Vagina (tissue), 2 donors: ENCODE data around the gene MYOC. TPM values are rescaled to one million over a fixed set of nuclear protein-coding genes. Genes with fewer than 3 reads are reported as not detected.

Experiments used
- DNase-seq, 2 donors: peaks; one replicate each; pipeline ENCODE4 v3.0.0-alpha.2; 2017; ENCODE audit errors: extremely low spot score in 2 of 2
- H3K27ac ChIP-seq: fragments of 200-600 bp; sonication (generic); one replicate; pipeline ENCODE4 v1.5.1; 2019
- H3K27me3 ChIP-seq: fragments of 200-600 bp; sonication (generic); one replicate; pipeline ENCODE4 v1.5.1; 2019
- H3K36me3 ChIP-seq, 2 donors: fragments of 200-600 bp; sonication (generic); one replicate each; pipeline ENCODE4 v1.5.1; 2017 to 2019
- H3K4me1 ChIP-seq: fragments of 200-600 bp; sonication (generic); one replicate; pipeline ENCODE4 v1.5.1; 2019
- H3K4me3 ChIP-seq, 2 donors: fragments of 200-600 bp; sonication (generic); 1 replicate in 1 of 2; 2 replicates in 1 of 2; pipeline ENCODE4 v1.5.1; 2016 to 2019
- H3K9me3 ChIP-seq: fragments of 200-600 bp; sonication (generic); one replicate; pipeline ENCODE4 v1.5.1; 2019
- POLR2A ChIP-seq, 2 donors: fragments of 450-650 bp; IDR thresholded peaks; one replicate each; pipeline ENCODE4 v1.6.1; 2017; ENCODE audit warnings: antibody characterized with exemption in 2 of 2, mild to moderate bottlenecking in 2 of 2, moderate library complexity in 2 of 2
- POLR2AphosphoS5 ChIP-seq, 2 donors: sonication (generic); formaldehyde crosslinking; IDR thresholded peaks; one replicate each; pipeline ENCODE4 v1.9.0; 2017; ENCODE audit warnings: antibody characterized with exemption in 2 of 2, mild to moderate bottlenecking in 2 of 2, low read depth in 1 of 2; ENCODE audit not compliant: insufficient read depth in 1 of 2
- intact Hi-C: fragments of 100-400 bp; cut with DNase I; formaldehyde crosslinking; loops from one replicate; pipeline ENCODE4 v1.15.1; 2023
- total RNA-seq: library from RNA; depleted of rRNA; stranded (reverse); fragments of >200 nt; gene quantifications from one replicate; pipeline ENCODE4 v1.2.3, GENCODE V29; 2016
- TF ChIP-seq, protein P1 (sequence below), 3 experiments: fragments of 450-650 bp in 2 of 3; fragments of 200-600 bp in 1 of 3; sonication (generic) in 1 of 3; IDR thresholded peaks; one replicate each; pipeline ENCODE4 v1.5.1; 2017 to 2019; ENCODE audit warnings: antibody characterized with exemption in 3 of 3, mild to moderate bottlenecking in 2 of 3, moderate library complexity in 2 of 3

Gene MYOC
- total RNA-seq, 1 donor from 2014 or later = 19.4 TPM

- Histone ChIP-seq H3K4me3 (no peak overlapping the region), H3K36me3 (no peaks in the 10 kb centered on the region), H3K27me3 (no peaks in the 10 kb centered on the region), H3K4me1 (no peaks in the 10 kb centered on the region), H3K27ac (no peak overlapping the region), H3K9me3 (no peaks in the 10 kb centered on the region)
- intact Hi-C loops = no loop called here
- TF ChIP-seq POLR2AphosphoS5 (IDR thresholded peaks at IDR 0.05; ENCODE audit: insufficient read depth in 1 of 2, low read depth in 1 of 2) (no peak), POLR2A (IDR thresholded peaks at IDR 0.05) (no peak)
- TF ChIP-seq, protein P1, sequence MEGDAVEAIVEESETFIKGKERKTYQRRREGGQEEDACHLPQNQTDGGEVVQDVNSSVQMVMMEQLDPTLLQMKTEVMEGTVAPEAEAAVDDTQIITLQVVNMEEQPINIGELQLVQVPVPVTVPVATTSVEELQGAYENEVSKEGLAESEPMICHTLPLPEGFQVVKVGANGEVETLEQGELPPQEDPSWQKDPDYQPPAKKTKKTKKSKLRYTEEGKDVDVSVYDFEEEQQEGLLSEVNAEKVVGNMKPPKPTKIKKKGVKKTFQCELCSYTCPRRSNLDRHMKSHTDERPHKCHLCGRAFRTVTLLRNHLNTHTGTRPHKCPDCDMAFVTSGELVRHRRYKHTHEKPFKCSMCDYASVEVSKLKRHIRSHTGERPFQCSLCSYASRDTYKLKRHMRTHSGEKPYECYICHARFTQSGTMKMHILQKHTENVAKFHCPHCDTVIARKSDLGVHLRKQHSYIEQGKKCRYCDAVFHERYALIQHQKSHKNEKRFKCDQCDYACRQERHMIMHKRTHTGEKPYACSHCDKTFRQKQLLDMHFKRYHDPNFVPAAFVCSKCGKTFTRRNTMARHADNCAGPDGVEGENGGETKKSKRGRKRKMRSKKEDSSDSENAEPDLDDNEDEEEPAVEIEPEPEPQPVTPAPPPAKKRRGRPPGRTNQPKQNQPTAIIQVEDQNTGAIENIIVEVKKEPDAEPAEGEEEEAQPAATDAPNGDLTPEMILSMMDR (IDR thresholded peaks at IDR 0.05) = no peak
- no peak for DNase-seq
Observed at GRCh38 chr1:171628225-171628624, 24.3 kb downstream of the MYOC start.

GRCh38 chr1:171627020-171627419, 25.5 kb downstream of the MYOC start:
- Histone ChIP-seq H3K4me3 (no peak overlapping the region), H3K27ac (no peak overlapping the region), H3K4me1 (no peaks in the 10 kb centered on the region), H3K27me3 (no peaks in the 10 kb centered on the region), H3K36me3 (no peaks in the 10 kb centered on the region), H3K9me3 (no peaks in the 10 kb centered on the region)
- DNase-seq = no peak
- intact Hi-C loops = no loop called here
- TF ChIP-seq POLR2AphosphoS5 (IDR thresholded peaks at IDR 0.05; ENCODE audit: insufficient read depth in 1 of 2, low read depth in 1 of 2) = no peak
- TF ChIP-seq POLR2A (IDR thresholded peaks at IDR 0.05) = no peak
- TF ChIP-seq, protein P1 (IDR thresholded peaks at IDR 0.05) = no peak

DNA sequence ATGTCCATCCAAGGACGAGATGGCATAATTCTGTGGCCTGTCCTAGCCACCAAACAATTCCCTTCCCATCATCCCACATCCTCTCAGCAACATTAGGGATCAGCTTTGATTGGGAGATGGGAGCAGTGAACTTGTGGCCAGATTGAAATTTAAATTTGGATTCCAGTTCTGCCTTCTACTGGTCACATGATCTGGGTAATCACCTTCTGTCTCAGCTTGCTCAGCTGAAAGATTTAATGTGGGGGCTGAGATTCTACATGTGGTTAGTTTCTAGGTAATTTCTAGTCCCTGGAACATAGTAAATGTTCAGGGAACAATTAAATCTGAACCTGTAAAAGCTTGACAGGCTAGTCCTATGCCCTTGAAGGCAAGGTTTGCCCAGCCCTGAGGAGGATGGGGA, 27.3 kb downstream of the MYOC start:
- Histone ChIP-seq H3K36me3 (no peaks in the 10 kb centered on the region), H3K27ac (no peak overlapping the region), H3K27me3 (no peaks in the 10 kb centered on the region), H3K9me3 (no peaks in the 10 kb centered on the region), H3K4me3 (no peak overlapping the region), H3K4me1 (no peaks in the 10 kb centered on the region)
- intact Hi-C loops = no loop called here
- no peak for TF ChIP-seq POLR2AphosphoS5 (IDR thresholded peaks at IDR 0.05; ENCODE audit: insufficient read depth in 1 of 2, low read depth in 1 of 2)
- TF ChIP-seq, protein P1 (IDR thresholded peaks at IDR 0.05) = no peak
- TF ChIP-seq POLR2A (IDR thresholded peaks at IDR 0.05) = no peak
- no peak for DNase-seq

- Histone ChIP-seq H3K4me1 (no peaks in the 10 kb centered on the region), H3K4me3 (no peak overlapping the region), H3K9me3 (no peaks in the 10 kb centered on the region), H3K27ac (no peak overlapping the region), H3K27me3 (no peaks in the 10 kb centered on the region), H3K36me3 (no peaks in the 10 kb centered on the region)
- intact Hi-C loops = no loop called here
- TF ChIP-seq POLR2A (IDR thresholded peaks at IDR 0.05) (no peak), POLR2AphosphoS5 (IDR thresholded peaks at IDR 0.05; ENCODE audit: insufficient read depth in 1 of 2, low read depth in 1 of 2) (no peak)
- TF ChIP-seq, protein P1 (IDR thresholded peaks at IDR 0.05) = no peak
- no peak for DNase-seq
Observed at GRCh38 chr1:171623651-171624331, 28.7 kb downstream of the MYOC start.

- H3K36me3 ChIP-seq = no peaks in the 10 kb centered on the region
- H3K27ac ChIP-seq = no peak within 1 kb of the TSS
- no peak within 1 kb of the TSS for H3K4me3 ChIP-seq
- DNase-seq = no peak
- no peaks in the 10 kb centered on the region for H3K27me3 ChIP-seq
- H3K9me3 ChIP-seq = no peaks in the 10 kb centered on the region
- H3K4me1 ChIP-seq = no peaks in the 10 kb centered on the region
- TF ChIP-seq POLR2AphosphoS5 (IDR thresholded peaks at IDR 0.05; ENCODE audit: insufficient read depth in 1 of 2, low read depth in 1 of 2) (no peak), POLR2A (IDR thresholded peaks at IDR 0.05) (no peak)
- TF ChIP-seq, protein P1 (IDR thresholded peaks at IDR 0.05) = no peak
- intact Hi-C loops = no loop called here
Observed at GRCh38 chr1:171622152-171622462, 30.4 kb downstream of the MYOC start, which contains the start of gene MYOCOS. MYOCOS (plus strand) TSS chr1:171622243; CDS start chr1:171623884, 1,641 bp downstream.
